SK-N-SH (cell line): Measurements from ENCODE around the gene PRKCH.

Experiments used
- CHD2 ChIP-seq: fragments of 150-350 bp; IDR thresholded peaks from 2 replicates; pipeline ENCODE4 v1.6.1; 2018; ENCODE audit warnings: low read length; ENCODE audit not compliant: partially characterized antibody
- CTCF ChIP-seq: fragments of 200-600 bp; sonication (generic); IDR thresholded peaks from 2 replicates; pipeline ENCODE4 v1.6.1; 2017; ENCODE audit warnings: antibody characterized with exemption, mild to moderate bottlenecking, moderate library complexity
- EP300 ChIP-seq, 2 experiments: IDR thresholded peaks; 2 replicates each; pipeline versions ENCODE4 v1.4.0 to v1.6.1; 2012; ENCODE audit warnings: borderline replicate concordance in 1 of 2, low read depth in 1 of 2, low read length in 1 of 2
- EZH2phosphoT487 ChIP-seq: fragments of 200-600 bp; sonication (generic); IDR thresholded peaks from 2 replicates; pipeline ENCODE4 v1.6.1; 2017; ENCODE audit warnings: low read depth, mixed run types, mild to moderate bottlenecking, antibody characterized with exemption, moderate library complexity, borderline replicate concordance
- POLR2AphosphoS5 ChIP-seq: IDR thresholded peaks from 2 replicates; pipeline ENCODE4 v1.6.1; 2012; ENCODE audit warnings: low read depth, low read length
- REST ChIP-seq: IDR thresholded peaks from 2 replicates; pipeline ENCODE4 v1.6.1; 2012; ENCODE audit warnings: mild to moderate bottlenecking, low read depth, low read length, moderate library complexity
- RFX5 ChIP-seq: IDR thresholded peaks from 2 replicates; pipeline ENCODE4 v1.6.1; 2012; ENCODE audit warnings: mild to moderate bottlenecking, improper control_type of control experiment, low read length
- RXRA ChIP-seq: IDR thresholded peaks from 2 replicates; pipeline ENCODE4 v1.4.0; 2012; ENCODE audit warnings: low read depth, mild to moderate bottlenecking, borderline replicate concordance
- SIN3A ChIP-seq: IDR thresholded peaks from 2 replicates; pipeline ENCODE4 v1.6.1; 2012; ENCODE audit warnings: low read depth, mild to moderate bottlenecking, low read length, moderate library complexity, borderline replicate concordance
- SMC3 ChIP-seq: IDR thresholded peaks from 2 replicates; pipeline ENCODE4 v1.6.1; 2012; ENCODE audit warnings: low read depth, low read length, improper control_type of control experiment
- TEAD4 ChIP-seq: IDR thresholded peaks from 2 replicates; pipeline ENCODE4 v1.4.0; 2012; ENCODE audit warnings: mild to moderate bottlenecking, borderline replicate concordance; ENCODE audit not compliant: insufficient read depth
- YY1 ChIP-seq: IDR thresholded peaks from 2 replicates; pipeline ENCODE4 v1.4.0; 2012; ENCODE audit warnings: low read depth, mild to moderate bottlenecking
- ZBTB33 ChIP-seq: IDR thresholded peaks from 2 replicates; pipeline ENCODE4 v1.4.0; 2012; ENCODE audit warnings: low read depth, borderline replicate concordance

DNA sequence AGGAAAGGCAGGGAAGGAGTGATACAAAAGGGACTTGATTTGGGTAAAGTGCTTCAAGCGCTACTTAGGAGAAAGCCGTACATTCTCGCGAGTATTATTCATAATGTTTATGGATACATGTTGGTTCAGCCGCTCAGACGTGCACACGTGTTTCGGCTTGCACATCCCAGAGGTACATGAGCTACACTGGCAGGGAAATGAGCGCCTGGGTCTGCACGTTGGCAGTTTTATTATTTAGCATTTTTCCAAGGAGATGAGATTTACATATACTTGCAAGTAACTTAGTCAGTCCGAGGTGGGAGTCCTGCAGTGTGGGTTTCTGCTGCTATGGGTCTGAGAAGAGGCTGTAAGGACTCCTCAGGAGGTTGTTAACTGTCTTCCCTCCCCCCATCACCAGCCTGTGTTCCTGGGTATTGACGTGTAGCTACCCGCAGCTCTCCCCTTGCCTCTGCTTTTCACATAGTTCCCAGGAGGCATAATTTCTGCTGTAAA, 1.5 kb downstream of the PRKCH start:
- no peak for TF ChIP-seq REST
- TF ChIP-seq SIN3A, result no peak
- no peak for TF ChIP-seq CTCF
- no peak for TF ChIP-seq SMC3
- TF ChIP-seq EZH2phosphoT487, result no peak
- TF ChIP-seq YY1, result no peak
- no peak for TF ChIP-seq POLR2AphosphoS5
- no peak for TF ChIP-seq RXRA
- no peak for TF ChIP-seq EP300 (IDR thresholded peaks at IDR 0.05; ENCODE audit: borderline replicate concordance in 1 of 2, low read depth in 1 of 2, low read length in 1 of 2)
- TF ChIP-seq ZBTB33, result no peak
- no peak for TF ChIP-seq CHD2
- TF ChIP-seq RFX5, result no peak
- no peak for TF ChIP-seq TEAD4
